BE2C (cell line): ENCODE data around the gene EEFSEC.

Source experiments
- DNase-seq: peaks from one replicate; pipeline ENCODE4 v3.0.0-alpha.2; 2020
- H3K27me3 ChIP-seq: fragments of 250-450 bp; sonication (Bioruptor Pico); 2 replicates; pipeline ENCODE4 v1.5.1; 2020; ENCODE audit warnings: mild to moderate bottlenecking
- H3K36me3 ChIP-seq: fragments of 250-450 bp; sonication (Bioruptor Pico); 2 replicates; pipeline ENCODE4 v1.5.1; 2020; ENCODE audit warnings: mild to moderate bottlenecking
- H3K4me1 ChIP-seq: fragments of 250-450 bp; sonication (Bioruptor Pico); 2 replicates; pipeline ENCODE4 v1.5.1; 2020
- H3K4me3 ChIP-seq: 2 replicates; pipeline ENCODE4 v1.5.1; 2011; ENCODE audit warnings: low read depth, low read length
- H3K9me3 ChIP-seq: fragments of 250-450 bp; sonication (Bioruptor Pico); 2 replicates; pipeline ENCODE4 v1.5.1; 2020
- TF ChIP-seq, protein P1 (sequence below): IDR thresholded peaks from 2 replicates; pipeline ENCODE4 v1.5.1; 2012; ENCODE audit warnings: mild to moderate bottlenecking, low read depth, low read length

The EEFSEC gene

DNA sequence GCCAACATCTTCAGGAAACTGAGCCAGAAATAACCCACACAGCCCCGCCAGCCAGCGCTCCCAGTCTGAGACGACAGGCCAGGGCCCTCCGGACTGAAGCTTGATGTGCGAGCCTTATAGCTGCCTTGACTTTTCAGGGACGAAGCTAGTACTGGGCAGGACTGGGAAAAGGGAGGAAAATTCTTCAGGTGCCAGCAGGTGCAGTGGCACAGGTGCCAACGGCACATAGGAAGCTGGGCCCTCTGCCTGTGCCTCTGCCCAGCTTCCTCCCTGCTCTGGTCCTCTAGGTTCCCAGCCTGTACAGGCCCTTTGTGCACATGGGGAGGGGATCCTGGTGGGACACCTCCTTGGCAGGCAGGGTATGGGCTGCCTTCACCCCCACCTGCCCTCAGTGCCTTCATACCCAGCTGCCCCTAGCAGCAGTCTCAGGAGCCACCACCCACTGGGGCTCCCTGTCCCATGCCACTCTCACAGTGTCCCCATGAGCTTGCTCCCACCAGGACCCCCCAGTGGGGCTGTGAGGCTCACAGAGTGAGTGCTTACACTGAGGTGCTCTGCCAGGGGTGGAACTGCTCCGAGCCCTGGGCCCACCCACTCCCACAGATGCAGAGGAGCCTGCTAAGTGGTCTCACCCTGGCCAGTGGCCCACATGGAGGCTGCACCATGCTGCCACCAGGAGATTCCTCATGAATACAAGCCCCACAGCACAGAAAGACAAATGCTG, 252.4 kb downstream of the EEFSEC start:
- H3K4me1 ChIP-seq: peaks cover 88% of the 10 kb centered on the region
- H3K36me3 ChIP-seq: peaks cover 21% of the 10 kb centered on the region
- TF ChIP-seq, protein P1, sequence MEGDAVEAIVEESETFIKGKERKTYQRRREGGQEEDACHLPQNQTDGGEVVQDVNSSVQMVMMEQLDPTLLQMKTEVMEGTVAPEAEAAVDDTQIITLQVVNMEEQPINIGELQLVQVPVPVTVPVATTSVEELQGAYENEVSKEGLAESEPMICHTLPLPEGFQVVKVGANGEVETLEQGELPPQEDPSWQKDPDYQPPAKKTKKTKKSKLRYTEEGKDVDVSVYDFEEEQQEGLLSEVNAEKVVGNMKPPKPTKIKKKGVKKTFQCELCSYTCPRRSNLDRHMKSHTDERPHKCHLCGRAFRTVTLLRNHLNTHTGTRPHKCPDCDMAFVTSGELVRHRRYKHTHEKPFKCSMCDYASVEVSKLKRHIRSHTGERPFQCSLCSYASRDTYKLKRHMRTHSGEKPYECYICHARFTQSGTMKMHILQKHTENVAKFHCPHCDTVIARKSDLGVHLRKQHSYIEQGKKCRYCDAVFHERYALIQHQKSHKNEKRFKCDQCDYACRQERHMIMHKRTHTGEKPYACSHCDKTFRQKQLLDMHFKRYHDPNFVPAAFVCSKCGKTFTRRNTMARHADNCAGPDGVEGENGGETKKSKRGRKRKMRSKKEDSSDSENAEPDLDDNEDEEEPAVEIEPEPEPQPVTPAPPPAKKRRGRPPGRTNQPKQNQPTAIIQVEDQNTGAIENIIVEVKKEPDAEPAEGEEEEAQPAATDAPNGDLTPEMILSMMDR: no peak
- H3K27me3 ChIP-seq: no peaks in the 10 kb centered on the region
- no peaks in the 10 kb centered on the region for H3K9me3 ChIP-seq
- no peak for DNase-seq
- no peak overlapping the region for H3K4me3 ChIP-seq

DNA sequence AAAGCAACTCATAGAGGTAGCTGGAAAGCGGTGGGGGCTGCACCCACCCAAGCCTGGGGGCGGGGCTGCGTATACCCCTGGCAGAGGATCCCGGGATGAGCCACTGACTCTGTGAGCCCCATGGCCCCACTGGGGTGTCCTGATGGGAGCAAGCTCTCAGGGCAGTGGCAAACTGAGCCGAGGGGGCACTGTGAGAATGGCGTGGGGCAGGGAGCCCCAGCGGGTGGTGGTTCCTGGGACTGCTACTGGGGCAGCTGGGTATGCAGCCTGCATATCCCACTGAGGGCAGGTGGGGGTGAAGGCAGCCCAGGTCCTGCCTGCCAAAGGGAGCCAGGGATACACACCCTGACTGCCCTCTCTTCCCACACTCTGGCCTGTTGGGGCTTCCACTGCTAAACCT, 254.0 kb downstream of the EEFSEC start:
- H3K36me3 ChIP-seq: peaks cover 11% of the 10 kb centered on the region; the same call in 1 of the 2 replicates
- H3K27me3 ChIP-seq: no peaks in the 10 kb centered on the region
- H3K9me3 ChIP-seq: no peaks in the 10 kb centered on the region
- peaks cover 87% of the 10 kb centered on the region for H3K4me1 ChIP-seq
- TF ChIP-seq, protein P1: no peak
- no peak for DNase-seq
- H3K4me3 ChIP-seq: no peak overlapping the region

GRCh38 chr3:128408012-128408692, 254.9 kb downstream of the EEFSEC start:
- TF ChIP-seq, protein P1: no peak
- no peaks in the 10 kb centered on the region for H3K9me3 ChIP-seq
- no peak overlapping the region for H3K4me3 ChIP-seq
- H3K36me3 ChIP-seq: peaks cover 3% of the 10 kb centered on the region; the same call in 1 of the 2 replicates
- H3K4me1 ChIP-seq: peaks cover 84% of the 10 kb centered on the region
- H3K27me3 ChIP-seq: no peaks in the 10 kb centered on the region
- DNase-seq: no peak

DNA sequence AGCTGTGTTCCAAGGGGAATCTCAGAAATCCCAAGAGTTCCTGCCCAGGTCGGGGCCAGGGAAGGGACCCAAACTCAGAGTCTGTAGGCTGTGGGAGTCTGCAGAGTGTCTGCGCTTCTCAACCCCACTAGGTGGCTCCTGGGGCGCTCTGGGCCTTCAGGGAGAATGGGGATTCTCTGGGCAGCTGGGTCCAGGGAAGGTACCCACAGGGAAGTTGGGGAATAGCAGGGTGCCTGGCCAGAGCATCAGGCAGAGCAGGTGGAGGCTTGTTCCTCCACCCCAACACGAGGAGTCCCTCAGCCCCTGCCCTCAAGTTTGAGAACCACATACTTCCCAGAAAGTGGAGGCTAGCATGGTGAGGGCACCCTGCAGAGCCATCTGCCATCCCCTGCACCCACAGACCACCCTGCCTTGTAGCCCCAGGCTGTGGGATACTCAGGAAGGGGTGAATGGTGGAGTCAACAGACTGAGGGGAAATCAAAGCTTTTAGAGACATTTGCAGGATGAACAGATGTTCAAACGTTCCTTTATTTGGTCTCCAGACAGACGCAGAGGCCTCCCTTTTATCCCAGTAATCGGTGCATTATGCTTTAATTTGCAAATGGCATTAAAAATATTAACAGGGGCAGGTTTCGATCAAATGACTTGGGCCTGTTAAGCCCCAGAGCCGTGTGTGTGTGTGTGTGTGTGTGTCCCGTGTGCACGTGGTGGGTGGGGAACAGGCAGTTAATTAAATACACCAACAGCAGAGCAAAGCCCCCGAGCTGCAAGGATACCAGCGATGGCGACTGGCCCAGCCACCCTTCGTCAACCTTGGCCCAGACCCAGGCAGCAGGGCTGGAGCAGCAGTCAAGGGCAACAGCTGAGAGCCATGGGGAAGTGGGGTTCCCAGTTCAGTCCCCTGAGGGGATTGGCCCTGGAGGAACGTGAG, 255.7 kb downstream of the EEFSEC start:
- Histone ChIP-seq H3K27me3 (no peaks in the 10 kb centered on the region), H3K4me3 (peak overlapping the region; percentile 50), H3K4me1 (peaks cover 84% of the 10 kb centered on the region), H3K36me3 (0 out of 2 replicates have a peak, but pooled peaks cover 2% of the 10 kb centered on the region), H3K9me3 (no peaks in the 10 kb centered on the region)
- TF ChIP-seq, protein P1: peak; percentile 64
- DNase-seq: peak; percentile 94

GRCh38 chr3:128409624-128410581, 256.6 kb downstream of the EEFSEC start:
- peak overlapping the region; percentile 50 for H3K4me3 ChIP-seq

More at GRCh38 chr3:128409624-128410581, 256.6 kb downstream of the EEFSEC start:
- DNase-seq: peak; percentile 86
- H3K27me3 ChIP-seq: no peaks in the 10 kb centered on the region
- TF ChIP-seq, protein P1: no peak; the same call in 1 of the 2 replicates
- H3K4me1 ChIP-seq: peaks cover 87% of the 10 kb centered on the region
- 0 out of 2 replicates have a peak, but pooled peaks cover 2% of the 10 kb centered on the region for H3K36me3 ChIP-seq
- H3K9me3 ChIP-seq: no peaks in the 10 kb centered on the region
